Karpas-422 (cell line): ENCODE measurements around the gene NRBF2. TPM values are rescaled to one million over a fixed set of nuclear protein-coding genes. Genes with fewer than 3 reads are reported as not detected.

Source experiments
- DNase-seq: peaks from one replicate; pipeline ENCODE4 v3.0.0-alpha.2; 2015
- H2AFZ ChIP-seq: fragments of 200-600 bp; sonication (generic); 2 replicates; pipeline ENCODE4 v1.6.1; 2014; ENCODE audit warnings: antibody characterized with exemption, low read length, mixed read lengths
- H3K27ac ChIP-seq: fragments of 200-600 bp; sonication (generic); 2 replicates; pipeline ENCODE4 v1.5.1; 2014; ENCODE audit warnings: mild to moderate bottlenecking, low read length, moderate library complexity
- H3K27me3 ChIP-seq: fragments of 200-600 bp; sonication (generic); 2 replicates; pipeline ENCODE4 v1.6.1; 2014; ENCODE audit warnings: low read length, mixed read lengths
- H3K36me3 ChIP-seq: fragments of 200-600 bp; sonication (generic); 2 replicates; pipeline ENCODE4 v1.6.1; 2014; ENCODE audit warnings: low read length, mixed read lengths; ENCODE audit not compliant: insufficient read depth
- H3K4me1 ChIP-seq: fragments of 200-600 bp; sonication (generic); 2 replicates; pipeline ENCODE4 v1.6.1; 2014; ENCODE audit warnings: mild to moderate bottlenecking, low read length, mixed read lengths
- H3K4me2 ChIP-seq: fragments of 200-600 bp; sonication (generic); 2 replicates; pipeline ENCODE4 v1.6.1; 2014; ENCODE audit warnings: low read length, low read depth, mild to moderate bottlenecking; ENCODE audit not compliant: poor library complexity, severe bottlenecking
- H3K4me3 ChIP-seq: fragments of 200-600 bp; sonication (generic); 2 replicates; pipeline ENCODE4 v1.5.1; 2014; ENCODE audit warnings: mild to moderate bottlenecking, antibody characterized with exemption, low read length, mixed read lengths
- H3K79me2 ChIP-seq: fragments of 200-600 bp; sonication (generic); 2 replicates; pipeline ENCODE4 v1.6.1; 2014; ENCODE audit warnings: mild to moderate bottlenecking, low read length, mixed read lengths
- H3K9ac ChIP-seq: fragments of 200-600 bp; sonication (generic); 2 replicates; pipeline ENCODE4 v1.6.0; 2014; ENCODE audit warnings: low read length
- H3K9me2 ChIP-seq: fragments of 200-600 bp; sonication (generic), shearing (Covaris generic); replicated peaks from 2 replicates; pipeline ENCODE4 v1.6.0; 2014; ENCODE audit warnings: mild to moderate bottlenecking, low read length, moderate library complexity; ENCODE audit not compliant: insufficient read depth
- H3K9me3 ChIP-seq: fragments of 300-700, 200-600 bp; sonication (generic); 2 replicates; pipeline ENCODE4 v1.6.1; 2014; ENCODE audit warnings: low read length, mixed read lengths
- H4K20me1 ChIP-seq: fragments of 200-600 bp; sonication (generic); 2 replicates; pipeline ENCODE4 v1.6.1; 2014; ENCODE audit warnings: mild to moderate bottlenecking, antibody characterized with exemption, low read length, low read depth; ENCODE audit not compliant: insufficient read depth
- total RNA-seq: library from RNA; depleted of rRNA; stranded (reverse); fragments of >200 nt; shearing (Covaris generic); gene quantifications from 2 replicates; pipeline ENCODE4 v1.2.3, GENCODE V29; 2014; ENCODE audit warnings: low replicate concordance

NRBF2 gene
- total RNA-seq, 1 experiment from 2014 or later = 26.1 TPM

- H3K27me3 ChIP-seq = no peaks in the 10 kb centered on the region
- peaks cover 15% of the 10 kb centered on the region; the same call in 1 of the 2 replicates for H3K79me2 ChIP-seq
- no peaks in the 10 kb centered on the region for H3K9me3 ChIP-seq
- peaks cover 47% of the 10 kb centered on the region for H3K36me3 ChIP-seq
- peaks cover 44% of the 10 kb centered on the region for H3K4me1 ChIP-seq
- no peak overlapping the region for H3K9ac ChIP-seq
- H2AFZ ChIP-seq = no peak overlapping the region
- no peak overlapping the region for H3K4me3 ChIP-seq
- H3K4me2 ChIP-seq = peak overlapping the region; percentile 60
- H4K20me1 ChIP-seq = no peaks in the 10 kb centered on the region
- peak; percentile 65 for DNase-seq
- no peaks in the 10 kb centered on the region for H3K9me2 ChIP-seq
- peak overlapping the region; percentile 80 for H3K27ac ChIP-seq
Observed at GRCh38 chr10:63173468-63174232, 40.5 kb downstream of the NRBF2 start.

GRCh38 chr10:63175534-63175933 lies 42.4 kb downstream of the NRBF2 start:
- Histone ChIP-seq H4K20me1 (no peaks in the 10 kb centered on the region), H3K4me2 (no peak overlapping the region), H2AFZ (no peak overlapping the region), H3K9me2 (no peaks in the 10 kb centered on the region), H3K27ac (no peak overlapping the region), H3K36me3 (peaks cover 41% of the 10 kb centered on the region), H3K4me1 (peaks cover 44% of the 10 kb centered on the region), H3K9me3 (no peaks in the 10 kb centered on the region), H3K79me2 (peaks cover 15% of the 10 kb centered on the region; the same call in 1 of the 2 replicates), H3K9ac (no peak overlapping the region), H3K4me3 (no peak overlapping the region), H3K27me3 (no peaks in the 10 kb centered on the region)
- no peak for DNase-seq

- DNase-seq = no peak
- Histone ChIP-seq H3K27ac (no peak overlapping the region), H3K9ac (no peak overlapping the region), H3K9me3 (no peaks in the 10 kb centered on the region), H3K9me2 (no peaks in the 10 kb centered on the region), H3K36me3 (peaks cover 44% of the 10 kb centered on the region), H3K79me2 (peaks cover 5% of the 10 kb centered on the region; the same call in 1 of the 2 replicates), H3K4me3 (no peak overlapping the region), H4K20me1 (no peaks in the 10 kb centered on the region), H3K27me3 (no peaks in the 10 kb centered on the region), H3K4me1 (no peaks in the 10 kb centered on the region), H2AFZ (no peak overlapping the region), H3K4me2 (no peak overlapping the region)
Observed at GRCh38 chr10:63192826-63193225, 59.7 kb downstream of the NRBF2 start.

GRCh38 chr10:63197344-63198092 lies 64.4 kb downstream of the NRBF2 start:
- no peak overlapping the region for H3K4me2 ChIP-seq
- H3K9ac ChIP-seq = no peak overlapping the region
- no peak overlapping the region for H3K27ac ChIP-seq
- H3K36me3 ChIP-seq = peaks cover 55% of the 10 kb centered on the region
- H3K4me1 ChIP-seq = peaks cover 17% of the 10 kb centered on the region
- no peaks in the 10 kb centered on the region for H3K9me2 ChIP-seq
- no peaks in the 10 kb centered on the region for H3K27me3 ChIP-seq
- H4K20me1 ChIP-seq = no peaks in the 10 kb centered on the region
- no peak for DNase-seq
- H2AFZ ChIP-seq = no peak overlapping the region
- H3K9me3 ChIP-seq = no peaks in the 10 kb centered on the region
- H3K4me3 ChIP-seq = no peak overlapping the region
- peaks cover 20% of the 10 kb centered on the region for H3K79me2 ChIP-seq

- Histone ChIP-seq H3K27me3 (no peaks in the 10 kb centered on the region), H3K9me2 (no peaks in the 10 kb centered on the region), H4K20me1 (no peaks in the 10 kb centered on the region), H3K27ac (no peak overlapping the region), H3K79me2 (peaks cover 38% of the 10 kb centered on the region), H3K9me3 (no peaks in the 10 kb centered on the region), H3K4me1 (peaks cover 36% of the 10 kb centered on the region), H3K9ac (no peak overlapping the region), H2AFZ (no peak overlapping the region), H3K4me2 (no peak overlapping the region), H3K4me3 (no peak overlapping the region), H3K36me3 (peaks cover 42% of the 10 kb centered on the region)
- DNase-seq = no peak
Observed at GRCh38 chr10:63199716-63200115, 66.6 kb downstream of the NRBF2 start.

GRCh38 chr10:63200431-63200830 lies 67.3 kb downstream of the NRBF2 start:
- no peak overlapping the region for H3K9ac ChIP-seq
- no peak overlapping the region for H3K27ac ChIP-seq
- H3K27me3 ChIP-seq = no peaks in the 10 kb centered on the region
- H3K79me2 ChIP-seq = peaks cover 45% of the 10 kb centered on the region
- no peaks in the 10 kb centered on the region for H3K9me2 ChIP-seq
- no peak overlapping the region for H2AFZ ChIP-seq
- H3K4me2 ChIP-seq = no peak overlapping the region
- no peaks in the 10 kb centered on the region for H3K9me3 ChIP-seq
- peaks cover 43% of the 10 kb centered on the region for H3K4me1 ChIP-seq
- H3K4me3 ChIP-seq = no peak overlapping the region
- H3K36me3 ChIP-seq = peaks cover 45% of the 10 kb centered on the region
- H4K20me1 ChIP-seq = no peaks in the 10 kb centered on the region
- DNase-seq = no peak

- no peaks in the 10 kb centered on the region for H4K20me1 ChIP-seq
- H3K4me3 ChIP-seq = no peak overlapping the region
- no peaks in the 10 kb centered on the region for H3K27me3 ChIP-seq
- no peak overlapping the region for H2AFZ ChIP-seq
- H3K9ac ChIP-seq = no peak overlapping the region
- no peaks in the 10 kb centered on the region for H3K9me3 ChIP-seq
- peaks cover 50% of the 10 kb centered on the region for H3K4me1 ChIP-seq
- peaks cover 52% of the 10 kb centered on the region for H3K79me2 ChIP-seq
- H3K9me2 ChIP-seq = no peaks in the 10 kb centered on the region
- peaks cover 52% of the 10 kb centered on the region for H3K36me3 ChIP-seq
- DNase-seq = no peak
- H3K4me2 ChIP-seq = no peak overlapping the region
- no peak overlapping the region; the same call in 1 of the 2 replicates for H3K27ac ChIP-seq
Observed at GRCh38 chr10:63201118-63201517, 68.0 kb downstream of the NRBF2 start.
